Measurements from ENCODE around the gene USP3.
A peak's percentile ranks its signal among the peaks of the same experiment; 100 is the strongest.
"Not testable (repeated sequence)": the region's sequence is repeated elsewhere in the genome, so short reads cannot be mapped to it uniquely, and the experiment has no call there.

The USP3 gene

DNA sequence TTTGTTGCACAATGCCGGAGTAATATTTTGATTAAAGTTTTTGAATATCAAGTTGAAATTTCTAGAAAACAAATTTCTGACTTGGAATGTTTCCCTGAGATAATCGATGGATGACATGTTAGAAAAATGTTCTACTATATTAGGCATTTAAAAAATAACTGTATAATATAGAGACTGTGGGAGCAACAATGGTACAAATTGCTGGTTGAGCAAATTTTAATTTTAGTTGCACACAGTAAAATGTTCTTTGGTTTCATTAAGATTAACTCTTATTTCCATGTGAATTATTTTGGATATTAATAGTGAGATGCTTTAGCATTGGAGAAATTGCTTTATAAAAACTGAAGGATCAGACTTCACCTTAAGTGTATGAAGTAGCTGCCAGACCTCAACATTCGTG, 9.3 kb downstream of the USP3 start:
- no peak for DNase-seq (ENCODE audit: low read depth in 3 of 3)

DNA sequence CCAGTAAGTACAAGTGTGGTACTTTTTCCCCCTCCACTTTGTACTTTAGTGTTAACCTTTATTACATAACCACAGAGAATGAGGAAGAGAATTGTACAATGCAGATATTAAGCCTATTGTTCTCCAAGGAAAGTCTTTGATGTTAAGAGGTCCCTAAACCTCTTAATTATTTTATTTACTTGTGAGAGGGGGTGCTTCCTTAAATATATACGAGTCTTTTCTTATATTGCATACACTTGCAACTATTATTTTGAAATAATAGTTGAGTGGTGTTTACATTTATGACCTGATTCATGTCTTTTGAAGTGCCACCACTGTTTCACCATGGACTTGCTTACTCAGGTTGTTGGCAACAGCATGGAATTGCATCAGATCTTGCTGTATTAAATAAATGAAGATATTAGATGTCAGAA, 10.1 kb downstream of the USP3 start:
- no peak for DNase-seq (ENCODE audit: low read depth in 3 of 3)

DNA sequence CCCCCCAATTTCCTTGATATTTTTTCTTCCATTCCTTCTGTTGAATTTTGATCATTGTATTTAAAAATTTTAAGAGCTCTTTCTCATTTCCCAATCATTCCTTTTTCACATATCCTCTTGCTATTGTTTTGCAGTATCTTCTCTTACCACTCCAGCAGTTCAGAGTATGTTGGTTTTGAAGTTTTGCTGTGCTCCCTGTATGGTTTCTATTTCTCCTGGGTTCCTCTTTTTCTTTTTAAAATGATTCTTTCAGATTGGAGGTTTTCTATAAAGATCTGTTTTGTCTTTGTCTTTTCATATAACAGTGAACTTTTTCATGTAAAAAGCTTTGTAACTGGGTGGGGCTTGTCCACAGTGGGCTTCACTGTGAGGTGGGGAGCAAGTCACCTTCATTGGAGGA, 12.8 kb downstream of the USP3 start:
- no peak for DNase-seq (ENCODE audit: low read depth in 3 of 3)

DNA sequence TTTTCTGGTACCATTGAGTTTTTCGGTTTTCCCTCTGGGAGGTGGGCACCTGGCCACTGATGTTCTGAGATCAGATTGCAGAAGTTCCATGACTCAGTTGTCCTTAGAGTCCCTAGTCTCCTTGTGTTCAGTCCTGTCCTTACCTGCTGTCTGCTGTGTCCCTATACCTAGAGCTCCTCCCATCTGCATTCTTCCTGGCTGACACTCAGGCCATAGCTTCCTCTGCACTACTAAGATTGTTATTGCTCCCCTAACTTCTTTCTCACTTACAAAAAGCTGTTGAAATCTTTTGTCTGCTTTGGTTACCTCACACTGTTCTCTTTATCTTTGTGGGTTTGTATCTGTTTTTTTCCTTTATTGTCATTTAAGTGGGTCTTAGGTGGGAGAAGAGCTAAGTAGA, 13.2 kb downstream of the USP3 start:
- no peak for DNase-seq (ENCODE audit: low read depth in 3 of 3)

DNA sequence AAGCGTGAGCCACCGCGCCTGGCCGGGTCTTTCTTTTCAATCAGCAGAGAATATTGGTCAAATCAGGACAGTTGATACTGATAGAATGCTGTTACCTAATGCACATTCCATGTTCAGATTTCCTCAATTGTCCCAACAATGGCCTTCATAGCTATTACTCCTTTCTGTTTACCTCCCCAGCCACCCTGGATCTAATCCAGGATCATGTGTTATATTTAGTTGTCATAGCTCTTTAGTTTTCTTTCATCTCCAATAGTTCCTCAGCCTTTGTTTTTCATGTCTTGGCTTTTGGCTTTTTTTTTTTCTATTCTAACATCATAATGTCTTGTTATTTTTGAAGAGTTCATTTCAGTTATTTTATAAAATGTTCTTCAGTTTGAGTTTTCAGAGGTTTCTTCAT, 14.6 kb downstream of the USP3 start:
- no peak for DNase-seq (ENCODE audit: low read depth in 3 of 3)

DNA sequence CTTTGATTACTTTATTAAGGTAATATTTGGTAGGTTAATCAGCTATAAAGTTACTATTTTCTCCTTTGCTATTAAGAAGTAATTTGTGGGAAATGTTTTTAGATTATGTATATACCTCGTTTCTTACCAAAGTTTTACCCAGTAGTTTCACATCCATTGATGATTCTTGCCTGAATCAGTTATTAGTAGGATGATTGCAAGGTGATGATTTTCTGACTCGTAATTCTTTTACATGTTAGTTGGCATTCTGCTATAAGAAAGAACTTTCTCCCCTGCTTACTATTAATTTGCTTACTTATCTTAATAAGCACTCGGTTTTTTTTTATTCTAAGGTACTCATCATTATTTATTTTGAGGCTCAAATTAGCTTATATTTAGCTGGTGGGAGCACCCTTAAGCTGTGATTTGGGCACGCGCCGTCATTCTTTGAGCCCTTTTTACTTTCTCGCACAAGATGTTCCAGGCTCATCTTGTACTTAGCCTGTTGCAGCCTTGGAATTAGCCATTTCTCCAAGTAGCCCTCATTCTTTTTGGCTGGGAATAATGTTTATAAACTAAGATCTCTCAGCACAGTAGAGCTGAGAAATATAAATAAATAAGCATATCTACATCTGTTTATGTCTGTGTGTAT, 15.3 kb downstream of the USP3 start:
- DNase-seq (ENCODE audit: low read depth in 3 of 3), result no peak

DNA sequence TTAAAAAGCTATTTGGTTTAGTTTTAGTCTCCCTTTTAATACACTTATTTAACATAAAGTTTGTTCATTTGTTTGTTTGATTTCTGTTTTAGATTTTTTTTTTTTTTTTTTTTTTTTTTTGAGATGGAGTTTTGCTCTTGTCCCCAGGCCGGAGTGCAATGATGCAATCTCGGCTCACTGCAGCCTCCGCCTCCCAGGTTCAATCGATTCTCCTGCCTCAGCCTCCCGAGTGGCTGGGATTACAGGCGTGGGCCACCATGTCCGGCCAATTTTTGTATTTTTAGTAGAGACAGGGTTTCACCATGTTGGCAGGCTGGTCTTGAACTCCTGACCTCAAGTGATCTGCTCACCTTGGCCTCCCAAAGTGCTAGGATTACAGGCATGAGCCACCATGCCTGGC, 16.1 kb downstream of the USP3 start:
- DNase-seq (ENCODE audit: low read depth in 3 of 3), result not testable (repeated sequence)

DNA sequence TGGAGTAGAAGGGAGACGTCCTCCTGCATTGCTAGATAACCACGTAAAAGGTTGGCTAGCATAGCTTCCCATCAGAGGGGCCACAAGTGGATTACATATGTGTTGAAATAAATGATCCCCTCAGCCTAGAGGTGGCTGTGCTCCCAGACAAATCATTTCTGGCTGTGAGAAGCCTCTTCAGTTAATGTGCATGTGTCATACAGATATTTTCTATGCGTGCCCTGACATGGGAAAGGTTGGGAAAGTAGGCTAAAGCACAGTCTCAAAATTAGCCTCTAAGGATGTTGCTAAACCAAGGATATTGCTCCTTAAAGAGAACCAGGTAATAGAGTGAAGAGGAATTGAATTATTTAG, 17.8 kb downstream of the USP3 start:
- no peak for DNase-seq (ENCODE audit: low read depth in 3 of 3)

DNA sequence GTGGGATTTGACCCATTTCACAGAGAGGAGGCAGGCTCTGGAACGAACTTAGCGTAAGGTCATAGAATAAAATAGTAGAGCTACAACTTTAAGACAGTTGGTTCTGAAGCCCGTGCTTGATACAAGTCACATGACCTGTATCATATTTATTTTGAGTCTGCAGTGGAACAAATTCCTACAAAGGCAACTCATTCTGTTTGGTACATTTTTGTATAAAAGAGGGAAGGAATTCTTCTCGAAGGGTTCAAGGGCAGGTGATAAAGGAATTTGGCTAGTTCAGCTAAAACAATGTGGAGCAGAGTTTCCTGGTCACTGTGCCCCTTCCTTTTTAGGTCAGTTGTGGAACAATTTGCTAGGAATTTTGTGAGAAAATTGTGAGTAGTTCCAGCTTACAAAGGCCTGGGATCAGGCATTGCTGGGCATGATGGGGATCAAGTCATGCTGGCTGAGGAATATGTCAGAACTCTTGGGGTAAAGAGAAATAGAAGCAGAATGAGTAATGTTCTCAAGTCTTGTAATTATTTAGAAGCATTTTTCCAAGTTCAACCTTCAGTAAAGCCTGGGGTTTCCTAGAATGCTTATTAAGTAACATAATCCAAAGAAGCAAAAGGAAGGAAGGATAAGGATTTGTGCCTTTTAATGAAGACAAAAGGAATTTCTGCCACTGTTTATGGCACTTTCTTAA, 19.1 kb downstream of the USP3 start:
- DNase-seq (ENCODE audit: low read depth in 3 of 3), result no peak

DNA sequence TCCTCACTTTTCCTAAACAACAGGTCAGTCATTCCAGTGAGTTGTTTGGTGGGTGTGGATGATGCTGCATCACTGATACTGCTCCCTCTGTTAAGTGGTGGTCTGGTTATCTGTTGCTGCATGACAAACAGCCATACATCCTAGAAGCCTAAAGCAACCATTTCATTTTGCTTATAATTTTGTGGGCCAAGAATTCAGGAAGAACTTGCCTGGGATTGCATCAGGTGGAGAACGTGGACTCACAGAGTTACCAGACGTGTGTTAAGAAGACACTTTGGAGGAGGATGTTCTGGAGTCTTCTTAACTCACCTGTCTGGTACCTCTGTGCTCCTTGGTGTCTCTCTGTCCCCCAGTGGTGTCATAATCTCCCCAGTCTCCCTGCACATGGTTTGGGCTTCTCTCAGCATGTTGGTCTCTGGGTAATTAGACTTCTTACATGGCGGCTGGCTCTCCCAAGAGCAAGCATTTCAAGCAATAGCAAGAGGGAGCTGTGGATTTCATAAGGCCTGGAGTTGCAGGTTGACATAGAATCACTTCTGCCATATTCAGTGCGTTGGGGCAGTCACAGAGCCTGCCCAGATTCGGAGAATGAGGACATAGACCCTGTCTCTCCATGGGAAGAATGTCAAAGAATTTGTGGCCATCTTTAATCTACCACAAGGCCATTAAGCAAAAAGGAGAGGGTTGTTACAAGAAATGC, 20.1 kb downstream of the USP3 start:
- no peak for DNase-seq (ENCODE audit: low read depth in 3 of 3)

DNA sequence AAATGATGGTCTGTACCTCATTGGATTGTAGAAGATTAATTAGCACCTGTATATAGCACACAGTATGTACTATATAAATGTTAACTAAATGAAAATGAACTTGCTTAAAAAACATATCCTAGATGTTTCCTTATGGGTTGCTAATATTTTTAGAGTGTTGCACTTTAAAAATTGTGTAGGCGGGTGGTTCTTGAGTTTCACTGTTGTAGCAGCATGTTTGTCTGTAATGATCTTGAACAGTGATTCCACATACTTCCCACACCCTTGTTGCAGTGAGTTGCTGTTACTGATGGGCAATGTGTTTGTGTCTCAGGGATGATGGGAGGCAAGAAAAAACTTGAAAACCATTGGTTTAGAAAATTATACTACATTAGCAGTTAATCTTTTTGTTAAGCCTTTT, 22.0 kb downstream of the USP3 start:
- no peak for DNase-seq (ENCODE audit: low read depth in 3 of 3)

DNA sequence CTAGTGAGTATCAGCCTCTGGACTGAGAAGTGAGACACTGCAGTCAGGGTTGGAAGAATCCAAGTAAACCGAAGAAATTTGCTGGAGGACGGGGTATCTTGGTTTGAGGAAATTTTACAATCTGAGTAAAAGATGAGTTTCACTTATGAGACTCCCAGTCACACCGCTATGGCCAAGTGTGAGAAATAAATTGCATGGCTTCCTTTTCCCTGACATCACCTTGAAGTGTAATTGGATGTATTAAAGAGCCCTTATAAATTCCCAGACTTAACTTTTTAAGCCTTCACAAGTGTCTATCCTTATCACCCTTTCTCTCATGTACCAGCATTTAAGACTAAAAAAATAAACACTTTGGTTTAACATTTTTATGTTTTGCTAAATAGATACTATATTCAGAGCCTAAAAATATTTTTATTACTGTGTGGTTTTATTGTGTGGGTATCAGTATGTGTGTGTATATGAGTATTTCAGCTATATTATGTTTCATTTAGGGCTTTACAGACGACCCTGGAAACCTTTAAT, 23.8 kb downstream of the USP3 start:
- no peak for DNase-seq (ENCODE audit: low read depth in 3 of 3)

DNA sequence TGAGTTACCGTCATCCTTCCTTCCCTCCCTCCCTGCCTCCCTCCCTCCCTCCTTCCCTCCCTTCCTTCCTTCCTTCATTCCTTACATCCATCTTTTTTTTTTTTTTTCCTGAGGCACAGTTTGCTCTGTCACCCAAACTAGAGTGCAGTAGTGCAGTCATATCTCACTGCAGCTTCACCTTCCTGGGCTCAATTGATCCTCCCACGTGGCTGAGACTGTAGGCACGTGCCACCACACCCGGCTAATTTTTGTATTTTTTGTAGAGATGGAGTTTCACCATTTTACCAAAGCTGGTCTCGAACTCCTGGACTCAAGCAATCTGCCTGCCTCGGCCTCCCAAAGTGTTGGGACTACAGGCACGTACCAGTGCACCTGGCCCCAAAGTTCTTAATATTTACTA, 25.8 kb downstream of the USP3 start:
- peak in 1 of 3 experiments; percentile 15 for DNase-seq (ENCODE audit: low read depth in 3 of 3)

DNA sequence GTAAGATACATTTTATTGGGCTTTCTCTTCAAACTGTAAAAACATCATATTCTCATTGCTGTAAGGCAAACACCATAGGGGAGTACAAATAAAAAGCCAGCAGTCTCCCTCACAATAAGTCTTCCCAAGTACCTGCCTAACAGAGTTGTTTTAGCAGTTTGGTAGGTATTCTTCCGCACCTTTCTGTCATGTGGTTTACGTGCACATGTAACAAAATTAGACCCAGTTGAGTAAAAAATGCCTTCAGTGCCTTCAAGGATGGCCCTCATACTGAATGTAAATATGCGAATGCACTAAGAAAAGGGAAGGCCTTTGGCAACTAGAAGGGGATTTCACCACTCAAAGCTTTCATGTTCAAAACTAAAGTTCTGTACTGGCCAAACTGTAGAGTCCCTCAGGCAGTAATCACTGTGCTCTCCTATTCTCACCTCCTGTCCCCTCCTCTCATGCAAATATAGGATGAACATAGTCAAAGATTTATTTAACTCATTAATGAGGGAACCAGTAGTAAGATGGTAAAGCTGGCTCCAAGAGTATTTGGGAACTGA, 26.4 kb downstream of the USP3 start:
- no peak for DNase-seq (ENCODE audit: low read depth in 3 of 3)

DNA sequence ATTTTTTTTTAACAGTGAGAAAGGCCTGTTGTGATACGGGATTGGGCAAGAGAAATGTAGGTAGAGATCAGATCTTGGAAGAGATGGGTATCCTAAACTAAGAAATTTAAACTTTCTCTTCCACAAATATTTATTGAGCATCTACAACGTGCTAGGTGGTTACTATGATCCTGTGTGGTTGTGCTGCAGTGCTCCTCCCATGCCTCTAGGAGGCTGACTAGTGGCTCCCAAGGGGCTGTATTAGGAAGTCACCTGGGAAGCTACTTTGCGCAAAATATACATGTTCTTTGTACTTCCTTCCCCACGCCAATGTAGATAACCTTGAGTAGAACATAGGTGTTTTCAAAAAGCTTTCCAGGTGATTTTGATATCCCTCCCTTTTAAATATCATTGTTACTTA, 27.2 kb downstream of the USP3 start:
- DNase-seq (ENCODE audit: low read depth in 3 of 3), result no peak

DNA sequence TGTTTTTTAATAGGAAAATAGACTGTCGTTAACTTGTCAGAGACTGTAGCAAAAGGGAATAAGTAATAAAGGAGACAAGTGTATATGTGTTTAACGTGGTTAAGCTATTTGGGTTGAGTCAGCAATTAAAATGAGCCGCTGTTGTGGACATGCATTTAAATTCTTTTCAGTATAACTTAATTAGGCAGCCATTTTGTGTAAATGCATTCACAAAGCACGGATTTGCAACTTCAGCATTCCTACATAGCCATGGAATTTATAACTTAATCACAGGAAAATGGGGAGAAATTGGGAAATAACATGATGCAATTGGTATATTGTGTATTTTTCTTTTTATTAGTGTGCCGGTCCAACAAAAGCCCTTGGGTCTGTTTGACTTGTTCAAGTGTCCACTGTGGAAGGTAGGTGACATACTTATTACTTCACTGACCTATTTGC, 27.9 kb downstream of the USP3 start:
- no peak for DNase-seq (ENCODE audit: low read depth in 3 of 3)

DNA sequence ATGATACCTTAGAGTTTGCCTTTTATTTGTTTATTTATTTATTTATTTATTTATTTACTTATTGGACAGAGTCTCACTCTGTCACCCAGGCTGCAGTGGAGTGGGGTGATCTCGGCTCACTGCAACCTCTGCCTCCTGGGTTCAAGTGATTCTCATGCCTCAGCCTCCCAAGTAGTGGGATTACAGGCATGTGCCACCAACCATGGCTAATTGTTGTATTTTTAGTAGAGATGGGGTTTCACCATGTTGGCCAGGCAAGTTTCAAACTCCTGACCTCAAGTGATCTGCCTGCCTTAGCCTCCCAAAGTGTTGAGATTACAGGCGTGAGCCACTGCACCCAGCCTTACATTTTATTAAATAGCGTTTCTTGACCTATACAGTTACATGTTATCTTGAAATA, 30.5 kb downstream of the USP3 start:
- not testable (repeated sequence) for DNase-seq (ENCODE audit: low read depth in 3 of 3)

DNA sequence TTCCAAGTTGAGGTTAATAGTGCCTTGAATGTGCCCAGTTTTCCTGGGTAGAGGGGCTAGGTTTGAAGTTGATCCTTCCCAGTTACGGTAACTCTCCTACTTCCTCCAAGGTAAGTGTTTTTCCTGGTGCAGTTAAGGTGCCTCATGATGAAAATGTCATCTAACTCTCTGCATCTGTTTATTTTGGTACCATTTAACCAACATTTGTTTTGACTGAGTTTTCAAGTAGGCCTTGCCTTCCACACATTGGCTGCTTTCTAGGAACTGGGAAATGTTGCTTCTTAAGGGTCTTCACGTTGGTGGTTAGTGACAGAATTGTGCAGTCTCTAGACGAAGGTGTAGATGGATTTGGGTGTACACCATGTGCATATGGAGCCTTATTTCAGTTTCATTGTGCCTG, 31.3 kb downstream of the USP3 start:
- DNase-seq (ENCODE audit: low read depth in 3 of 3), result no peak

DNA sequence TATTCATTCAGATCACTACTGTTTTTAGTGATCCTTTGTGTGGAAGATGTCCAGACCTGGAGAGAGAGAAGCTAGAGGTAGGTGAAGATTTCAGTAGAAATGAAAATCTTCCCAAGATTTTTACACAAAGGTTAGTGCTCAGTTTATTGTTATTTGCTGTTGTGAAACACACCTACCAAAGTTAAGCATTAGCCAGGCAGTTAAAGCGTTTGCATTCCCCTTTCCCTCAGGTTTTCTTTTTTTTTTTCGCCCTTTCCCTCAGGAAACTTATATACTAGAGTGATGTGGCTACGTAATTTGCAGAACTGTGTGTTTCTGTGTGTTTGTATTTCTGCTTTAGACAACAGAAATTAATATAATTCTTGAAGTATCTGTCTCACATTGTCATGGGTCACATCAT, 34.5 kb downstream of the USP3 start:
- DNase-seq (ENCODE audit: low read depth in 3 of 3), result no peak

DNA sequence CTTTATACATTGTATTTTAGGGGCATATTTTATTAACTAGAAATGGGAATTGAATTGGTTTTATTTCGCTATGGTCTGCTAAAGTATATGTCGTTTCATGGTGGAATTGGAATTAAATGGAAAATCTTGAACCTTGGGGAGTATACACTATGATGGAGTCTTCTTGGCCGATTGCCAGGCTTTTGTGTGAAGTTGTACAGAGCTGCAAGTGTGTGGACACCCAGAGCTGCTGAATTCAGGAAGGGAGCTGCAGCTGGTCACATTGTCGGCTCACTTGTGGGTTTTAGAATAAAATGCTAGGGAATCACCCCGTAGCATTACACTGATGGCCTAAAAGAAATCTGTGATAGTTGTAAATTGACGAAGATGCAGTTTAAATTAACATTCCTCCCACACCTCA, 35.1 kb downstream of the USP3 start:
- DNase-seq (ENCODE audit: low read depth in 3 of 3), result no peak

DNA sequence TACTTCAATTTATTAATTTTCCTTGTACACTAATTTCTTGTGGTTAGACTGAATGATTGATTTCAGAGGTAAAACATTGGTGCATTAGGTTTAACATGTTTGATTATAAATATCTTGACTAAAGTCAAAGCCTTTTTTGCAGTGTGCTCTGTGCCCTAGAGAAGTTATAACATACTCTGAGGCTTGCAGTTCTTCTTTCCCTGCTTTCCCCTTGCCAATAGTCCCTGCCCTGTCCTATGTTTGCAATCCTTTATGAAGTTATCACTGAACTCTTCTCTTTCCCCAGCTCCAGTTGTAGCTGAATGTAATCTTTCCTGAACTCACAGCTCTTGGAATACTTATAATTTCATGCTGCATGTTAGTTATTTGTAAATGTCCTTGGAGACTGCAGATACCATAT, 35.6 kb downstream of the USP3 start:
- DNase-seq (ENCODE audit: low read depth in 3 of 3), result no peak

DNA sequence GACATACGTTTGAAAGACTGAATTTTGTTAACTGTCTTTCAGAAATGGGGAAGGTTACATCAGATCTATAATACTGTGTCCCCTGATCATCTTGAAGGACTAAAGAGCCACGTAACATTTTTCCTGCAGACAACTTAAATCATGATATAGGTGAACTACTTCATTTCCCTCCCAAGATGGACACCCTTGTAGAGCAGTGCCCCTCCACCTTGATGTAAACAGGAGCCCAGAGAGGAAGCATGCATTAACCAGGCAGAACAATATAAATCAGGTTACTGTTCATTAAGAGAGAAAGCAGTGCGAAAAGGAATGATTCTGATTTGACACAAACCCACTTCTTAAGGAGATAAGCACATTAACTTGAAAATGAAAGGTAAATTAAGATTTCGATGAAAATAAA, 36.1 kb downstream of the USP3 start:
- no peak for DNase-seq (ENCODE audit: low read depth in 3 of 3)
